GM12864 (cell line): ENCODE results near the gene LAYN.

Experiments used
- DNase-seq: peaks from one replicate; pipeline ENCODE4 v3.0.0-alpha.2; 2011; ENCODE audit warnings: low read depth
- H3K4me3 ChIP-seq: 2 replicates; pipeline ENCODE4 v1.5.1; 2011; ENCODE audit warnings: mild to moderate bottlenecking, low read depth, low read length, control low read depth
- TF ChIP-seq, protein P1 (sequence below): IDR thresholded peaks from 2 replicates; pipeline ENCODE4 v1.5.1; 2011; ENCODE audit warnings: low read depth, mild to moderate bottlenecking, moderate library complexity, low read length, control low read depth, inconsistent platforms; ENCODE audit errors: missing control alignments

LAYN gene

DNA sequence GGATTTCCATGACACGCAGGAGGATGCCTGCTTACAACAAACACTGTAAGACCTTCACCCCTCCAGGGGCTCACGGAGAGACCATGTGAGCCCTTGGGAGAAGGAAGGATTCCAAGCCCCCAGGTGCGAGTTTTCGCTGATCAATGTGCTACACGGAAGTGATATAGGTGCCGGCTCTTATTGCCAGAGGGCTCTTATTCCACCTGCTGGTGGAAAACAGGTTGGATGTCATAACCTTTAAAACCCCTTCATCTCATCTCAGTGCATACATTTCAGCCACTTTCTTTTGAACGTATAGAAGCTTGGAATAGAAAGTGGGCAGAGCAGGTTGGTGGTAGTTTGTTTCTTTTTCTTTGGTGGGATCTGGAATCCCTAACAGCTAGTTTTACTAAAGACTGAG is 25.8 kb downstream of the LAYN start:
- no peak overlapping the region for H3K4me3 ChIP-seq
- DNase-seq = no peak
- TF ChIP-seq, protein P1, sequence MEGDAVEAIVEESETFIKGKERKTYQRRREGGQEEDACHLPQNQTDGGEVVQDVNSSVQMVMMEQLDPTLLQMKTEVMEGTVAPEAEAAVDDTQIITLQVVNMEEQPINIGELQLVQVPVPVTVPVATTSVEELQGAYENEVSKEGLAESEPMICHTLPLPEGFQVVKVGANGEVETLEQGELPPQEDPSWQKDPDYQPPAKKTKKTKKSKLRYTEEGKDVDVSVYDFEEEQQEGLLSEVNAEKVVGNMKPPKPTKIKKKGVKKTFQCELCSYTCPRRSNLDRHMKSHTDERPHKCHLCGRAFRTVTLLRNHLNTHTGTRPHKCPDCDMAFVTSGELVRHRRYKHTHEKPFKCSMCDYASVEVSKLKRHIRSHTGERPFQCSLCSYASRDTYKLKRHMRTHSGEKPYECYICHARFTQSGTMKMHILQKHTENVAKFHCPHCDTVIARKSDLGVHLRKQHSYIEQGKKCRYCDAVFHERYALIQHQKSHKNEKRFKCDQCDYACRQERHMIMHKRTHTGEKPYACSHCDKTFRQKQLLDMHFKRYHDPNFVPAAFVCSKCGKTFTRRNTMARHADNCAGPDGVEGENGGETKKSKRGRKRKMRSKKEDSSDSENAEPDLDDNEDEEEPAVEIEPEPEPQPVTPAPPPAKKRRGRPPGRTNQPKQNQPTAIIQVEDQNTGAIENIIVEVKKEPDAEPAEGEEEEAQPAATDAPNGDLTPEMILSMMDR = no peak

DNA sequence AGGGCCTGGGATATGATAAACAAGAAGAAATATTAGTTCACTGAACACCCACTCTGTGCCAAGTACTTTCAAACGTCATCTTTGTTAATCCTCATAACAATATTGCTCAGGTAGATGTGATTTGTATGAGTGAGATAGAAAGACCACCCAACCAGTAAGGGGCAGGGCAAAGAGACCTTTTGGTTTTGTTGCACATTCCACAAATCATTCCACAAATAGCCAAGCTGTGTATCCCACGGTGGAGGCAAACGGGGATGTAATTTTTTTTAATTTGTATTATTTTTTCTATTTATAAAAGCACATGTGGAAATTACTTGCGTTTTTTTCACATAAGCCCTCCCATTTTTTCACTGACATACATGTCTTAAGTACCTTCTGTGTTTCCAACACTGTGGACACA is 29.0 kb downstream of the LAYN start:
- H3K4me3 ChIP-seq = no peak overlapping the region
- no peak for DNase-seq
- TF ChIP-seq, protein P1 = no peak

DNA sequence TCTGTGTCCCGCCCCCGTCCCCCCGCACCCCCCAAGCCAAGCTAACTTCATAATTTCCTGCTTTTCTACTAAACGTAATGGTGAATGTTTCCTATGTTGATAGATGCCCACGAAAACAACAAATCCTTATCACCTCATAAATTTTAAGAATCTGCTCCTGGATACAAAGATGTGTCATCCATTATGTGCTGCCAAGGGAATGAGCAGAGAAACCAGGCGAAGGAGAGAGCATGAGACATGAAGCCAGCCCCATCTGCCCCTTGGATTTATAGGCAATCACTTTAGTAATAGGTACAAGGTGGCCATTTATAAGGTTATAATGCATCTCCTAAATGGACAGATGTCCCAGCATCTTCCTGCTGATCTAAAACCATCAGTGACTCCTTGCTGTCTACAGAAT is 30.3 kb downstream of the LAYN start:
- H3K4me3 ChIP-seq = no peak overlapping the region
- no peak for DNase-seq
- TF ChIP-seq, protein P1 = no peak

DNA sequence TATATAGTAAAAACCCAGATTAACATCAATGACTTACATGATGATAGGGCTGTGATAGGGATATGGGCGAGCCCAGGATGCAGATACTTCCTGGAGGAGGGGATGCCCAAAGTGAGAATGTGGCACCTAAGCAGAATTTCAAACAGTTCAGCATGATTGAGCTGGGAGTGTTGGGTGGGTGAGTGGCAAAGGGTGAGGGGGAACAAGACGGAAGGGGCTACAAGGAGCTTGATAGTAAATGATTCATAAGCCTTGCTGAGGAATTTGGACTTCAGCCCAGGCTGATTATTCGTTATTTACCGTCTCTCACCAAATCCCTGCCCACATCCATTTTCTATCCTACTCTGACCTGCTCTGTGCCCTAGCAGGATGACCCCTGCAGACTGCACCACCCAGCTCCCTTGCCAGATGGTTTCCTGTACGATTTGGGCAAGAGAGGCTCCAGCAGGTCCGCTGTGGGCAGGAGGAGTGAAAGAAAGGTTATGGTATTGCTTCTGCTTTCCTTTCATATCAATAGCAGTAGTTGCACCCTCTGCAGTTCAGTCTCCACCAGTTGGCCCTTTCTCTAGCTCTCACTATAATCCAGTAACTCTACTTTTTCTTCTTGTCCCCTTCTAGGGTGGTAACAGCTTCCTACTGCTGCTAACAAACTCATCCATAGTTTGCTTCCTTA is 31.4 kb downstream of the LAYN start:
- no peak overlapping the region for H3K4me3 ChIP-seq
- DNase-seq = no peak
- TF ChIP-seq, protein P1 = no peak

DNA sequence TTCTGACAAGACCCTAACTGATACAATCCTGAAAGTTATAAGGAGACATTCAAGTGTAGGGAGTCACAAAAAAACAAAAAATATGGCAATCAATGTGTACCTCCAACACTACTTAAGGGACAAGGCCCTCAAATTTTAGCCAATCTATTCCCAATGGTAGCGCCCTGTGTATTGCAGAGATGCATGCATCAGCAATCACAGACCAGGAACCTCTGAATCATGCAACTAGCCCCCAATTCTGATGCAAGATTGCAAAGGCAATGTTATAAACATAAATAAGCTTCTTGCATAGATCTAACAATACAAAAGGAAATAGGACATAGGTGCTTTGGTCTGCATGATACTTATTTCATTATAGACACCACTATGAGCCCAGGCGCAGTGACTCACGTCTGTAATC is 32.1 kb downstream of the LAYN start:
- no peak for DNase-seq
- TF ChIP-seq, protein P1 = no peak
- no peak overlapping the region for H3K4me3 ChIP-seq

GRCh38 chr11:111573821-111574249 is 33.3 kb downstream of the LAYN start:
- DNase-seq = no peak
- no peak overlapping the region for H3K4me3 ChIP-seq
- TF ChIP-seq, protein P1 = no peak
